HEK293 (cell line): Measurements from ENCODE around the gene SLC39A11.
A peak's percentile ranks its signal among the peaks of the same experiment; 100 is the strongest.

Source experiments
- CTCF ChIA-PET: fragments of 350-600 bp; formaldehyde crosslinking; extraction: SDS; loops from one replicate; lab custom pipeline; 2021; ENCODE audit warnings: antibody characterized with exemption; lab: Yijun Ruan, JAX
- POLR2A ChIA-PET: fragments of 300-600 bp; formaldehyde crosslinking; extraction: SDS; loops from one replicate; lab custom pipeline; 2020; ENCODE audit warnings: antibody characterized with exemption, inconsistent platforms; lab: Yijun Ruan, JAX
- H3K27ac ChIP-seq: fragments of 200-500 bp; sonication (Bioruptor generic); 2 replicates; pipeline ENCODE4 v1.5.1; 2014; ENCODE audit warnings: low read depth, low read length, control low read depth, inconsistent platforms; ENCODE audit errors: extremely low read depth
- H3K36me3 ChIP-seq, 2 experiments: fragments of 200-500 bp in 1 of 2; sonication (Bioruptor generic) in 1 of 2; 1 replicate in 1 of 2; 2 replicates in 1 of 2; pipeline ENCODE4 v1.5.1; 2014 to 2017; ENCODE audit warnings: inconsistent platforms in 2 of 2, low read length in 2 of 2; ENCODE audit not compliant: control insufficient read depth in 2 of 2, insufficient read depth in 1 of 2
- H3K4me1 ChIP-seq: fragments of 200-500 bp; sonication (Bioruptor generic); 2 replicates; pipeline ENCODE4 v1.5.1; 2014; ENCODE audit warnings: mild to moderate bottlenecking, low read length, inconsistent platforms; ENCODE audit not compliant: control insufficient read depth, insufficient read depth
- H3K4me3 ChIP-seq: 2 replicates; pipeline ENCODE4 v1.5.1; 2011; ENCODE audit warnings: low read depth, mild to moderate bottlenecking, control low read depth, low read length, moderate library complexity
- H3K9me3 ChIP-seq: fragments of 200-500 bp; sonication (Bioruptor generic); 2 replicates; pipeline ENCODE4 v1.5.1; 2014; ENCODE audit warnings: low read depth, low read length, inconsistent platforms; ENCODE audit not compliant: control insufficient read depth, insufficient read depth
- EGR2 ChIP-seq: fragments of 450-650 bp; formaldehyde crosslinking; IDR thresholded peaks from 2 replicates; pipeline ENCODE4 v1.5.1; 2016; ENCODE audit warnings: low read depth, missing biosample characterization, missing genetic modification characterization
- FEZF1 ChIP-seq: fragments of 450-650 bp; formaldehyde crosslinking; IDR thresholded peaks from 2 replicates; pipeline ENCODE4 v1.5.1; 2016; ENCODE audit warnings: missing biosample characterization, missing genetic modification characterization
- GLIS1 ChIP-seq: fragments of 450-650 bp; formaldehyde crosslinking; IDR thresholded peaks from 2 replicates; pipeline ENCODE4 v1.5.1; 2016; ENCODE audit warnings: missing biosample characterization, missing genetic modification characterization
- IKZF3 ChIP-seq: fragments of 450-650 bp; IDR thresholded peaks from 2 replicates; pipeline ENCODE4 v1.5.0; 2018; ENCODE audit warnings: missing biosample characterization, mild to moderate bottlenecking, missing genetic modification characterization, moderate library complexity
- KLF16 ChIP-seq: fragments of 450-650 bp; formaldehyde crosslinking; IDR thresholded peaks from 2 replicates; pipeline ENCODE4 v1.5.1; 2017; ENCODE audit warnings: missing biosample characterization, missing genetic modification characterization
- KLF8 ChIP-seq: fragments of 450-650 bp; formaldehyde crosslinking; IDR thresholded peaks from 2 replicates; pipeline ENCODE4 v1.5.1; 2016; ENCODE audit warnings: missing biosample characterization, missing genetic modification characterization
- SP2 ChIP-seq: fragments of 450-650 bp; formaldehyde crosslinking; IDR thresholded peaks from 2 replicates; pipeline ENCODE4 v1.5.1; 2016; ENCODE audit warnings: missing biosample characterization, missing genetic modification characterization
- ZEB2 ChIP-seq: fragments of 450-650 bp; formaldehyde crosslinking; IDR thresholded peaks from 2 replicates; pipeline ENCODE4 v1.5.1; 2016; ENCODE audit warnings: missing biosample characterization, missing genetic modification characterization
- ZFHX2 ChIP-seq: fragments of 450-650 bp; formaldehyde crosslinking; conservative IDR thresholded peaks from 2 replicates; pipeline ENCODE4 v1.5.1; 2016; ENCODE audit warnings: missing biosample characterization, missing genetic modification characterization
- ZNF132 ChIP-seq: fragments of 450-650 bp; formaldehyde crosslinking; IDR thresholded peaks from 2 replicates; pipeline ENCODE4 v1.5.1; 2017; ENCODE audit warnings: missing biosample characterization, missing genetic modification characterization, borderline replicate concordance
- ZNF24 ChIP-seq: fragments of 450-650 bp; formaldehyde crosslinking; IDR thresholded peaks from 2 replicates; pipeline ENCODE4 v1.5.1; 2016; ENCODE audit warnings: missing biosample characterization, missing genetic modification characterization
- ZNF350 ChIP-seq: fragments of 450-650 bp; formaldehyde crosslinking; IDR thresholded peaks from 2 replicates; pipeline ENCODE4 v1.5.0; 2017; ENCODE audit warnings: missing biosample characterization, mild to moderate bottlenecking, missing genetic modification characterization
- ZNF423 ChIP-seq: fragments of 450-650 bp; formaldehyde crosslinking; IDR thresholded peaks from 2 replicates; pipeline ENCODE4 v1.5.1; 2016; ENCODE audit warnings: missing biosample characterization, missing genetic modification characterization
- ZNF555 ChIP-seq: fragments of 450-650 bp; formaldehyde crosslinking; conservative IDR thresholded peaks from 2 replicates; pipeline ENCODE4 v1.5.1; 2017; ENCODE audit warnings: missing biosample characterization, mild to moderate bottlenecking, missing genetic modification characterization, inconsistent platforms
- ZNF560 ChIP-seq: fragments of 450-650 bp; formaldehyde crosslinking; IDR thresholded peaks from 2 replicates; pipeline ENCODE4 v1.5.1; 2017; ENCODE audit warnings: missing biosample characterization, missing genetic modification characterization, borderline replicate concordance
- ZNF791 ChIP-seq: fragments of 450-650 bp; formaldehyde crosslinking; IDR thresholded peaks from 2 replicates; pipeline ENCODE4 v1.5.1; 2016; ENCODE audit warnings: missing biosample characterization, missing genetic modification characterization
- ZSCAN30 ChIP-seq: fragments of 450-650 bp; IDR thresholded peaks from 2 replicates; pipeline ENCODE4 v1.5.1; 2018; ENCODE audit warnings: missing biosample characterization, mild to moderate bottlenecking, missing genetic modification characterization, moderate library complexity
- TF ChIP-seq, protein P1 (sequence below): fragments of 450-650 bp; formaldehyde crosslinking; IDR thresholded peaks from 2 replicates; pipeline ENCODE4 v1.5.1; 2016; ENCODE audit warnings: missing biosample characterization, missing genetic modification characterization, low read depth
- TF ChIP-seq, protein P2 (sequence below): fragments of 450-650 bp; formaldehyde crosslinking; IDR thresholded peaks from 2 replicates; pipeline ENCODE4 v1.5.1; 2016; ENCODE audit warnings: missing biosample characterization, missing genetic modification characterization
- TF ChIP-seq, protein P3 (sequence below): fragments of 450-650 bp; formaldehyde crosslinking; IDR thresholded peaks from 2 replicates; pipeline ENCODE4 v1.5.1; 2016; ENCODE audit warnings: missing biosample characterization, missing genetic modification characterization
- TF ChIP-seq, protein P4 (sequence below): fragments of 450-650 bp; formaldehyde crosslinking; IDR thresholded peaks from 2 replicates; pipeline ENCODE4 v1.5.1; 2017; ENCODE audit warnings: missing biosample characterization, missing genetic modification characterization
- TF ChIP-seq, protein P5 (sequence below): fragments of 450-650 bp; formaldehyde crosslinking; IDR thresholded peaks from 2 replicates; pipeline ENCODE4 v1.5.1; 2016; ENCODE audit warnings: missing biosample characterization, missing genetic modification characterization

The SLC39A11 gene

DNA sequence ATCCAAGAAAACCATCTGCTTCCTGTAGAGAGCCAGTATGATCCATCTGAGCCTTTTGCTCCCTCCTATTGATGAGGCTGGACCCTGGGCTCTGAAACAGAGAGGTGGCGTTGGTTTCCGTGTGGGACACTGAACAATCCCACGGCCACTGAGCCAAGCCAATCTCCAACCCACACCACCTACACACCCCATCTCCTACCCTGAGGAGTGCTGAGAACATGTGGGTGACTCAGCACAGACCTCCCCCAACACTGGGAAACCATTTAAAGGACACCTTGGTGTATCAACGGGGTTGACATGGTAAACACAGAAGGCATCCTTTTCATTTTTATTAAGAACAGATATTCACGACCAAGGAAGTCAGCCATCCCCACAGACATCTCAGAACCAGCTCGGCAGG, 332.1 kb downstream of the SLC39A11 start:
- ChIA-PET CTCF (interaction anchor here (0.6 kb wide), 1 partner anchor 610 kb away, joined by 3 read pairs; no protein-coding TSS in a partner anchor), POLR2A (no interaction called here)
- Histone ChIP-seq H3K4me3 (no peak overlapping the region), H3K27ac (no peak overlapping the region), H3K36me3 (no peaks in the 10 kb centered on the region; a peak in 1 of 3 replicates), H3K4me1 (0 out of 2 replicates have a peak, but pooled peaks cover 2% of the 10 kb centered on the region), H3K9me3 (no peaks in the 10 kb centered on the region)
- TF ChIP-seq EGR2 (peak; percentile 93), ZFHX2 (tag by site-specific recombination) (peak; percentile 88)
- TF ChIP-seq, protein P1, sequence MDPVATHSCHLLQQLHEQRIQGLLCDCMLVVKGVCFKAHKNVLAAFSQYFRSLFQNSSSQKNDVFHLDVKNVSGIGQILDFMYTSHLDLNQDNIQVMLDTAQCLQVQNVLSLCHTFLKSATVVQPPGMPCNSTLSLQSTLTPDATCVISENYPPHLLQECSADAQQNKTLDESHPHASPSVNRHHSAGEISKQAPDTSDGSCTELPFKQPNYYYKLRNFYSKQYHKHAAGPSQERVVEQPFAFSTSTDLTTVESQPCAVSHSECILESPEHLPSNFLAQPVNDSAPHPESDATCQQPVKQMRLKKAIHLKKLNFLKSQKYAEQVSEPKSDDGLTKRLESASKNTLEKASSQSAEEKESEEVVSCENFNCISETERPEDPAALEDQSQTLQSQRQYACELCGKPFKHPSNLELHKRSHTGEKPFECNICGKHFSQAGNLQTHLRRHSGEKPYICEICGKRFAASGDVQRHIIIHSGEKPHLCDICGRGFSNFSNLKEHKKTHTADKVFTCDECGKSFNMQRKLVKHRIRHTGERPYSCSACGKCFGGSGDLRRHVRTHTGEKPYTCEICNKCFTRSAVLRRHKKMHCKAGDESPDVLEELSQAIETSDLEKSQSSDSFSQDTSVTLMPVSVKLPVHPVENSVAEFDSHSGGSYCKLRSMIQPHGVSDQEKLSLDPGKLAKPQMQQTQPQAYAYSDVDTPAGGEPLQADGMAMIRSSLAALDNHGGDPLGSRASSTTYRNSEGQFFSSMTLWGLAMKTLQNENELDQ (tag by site-specific recombination): no peak

DNA sequence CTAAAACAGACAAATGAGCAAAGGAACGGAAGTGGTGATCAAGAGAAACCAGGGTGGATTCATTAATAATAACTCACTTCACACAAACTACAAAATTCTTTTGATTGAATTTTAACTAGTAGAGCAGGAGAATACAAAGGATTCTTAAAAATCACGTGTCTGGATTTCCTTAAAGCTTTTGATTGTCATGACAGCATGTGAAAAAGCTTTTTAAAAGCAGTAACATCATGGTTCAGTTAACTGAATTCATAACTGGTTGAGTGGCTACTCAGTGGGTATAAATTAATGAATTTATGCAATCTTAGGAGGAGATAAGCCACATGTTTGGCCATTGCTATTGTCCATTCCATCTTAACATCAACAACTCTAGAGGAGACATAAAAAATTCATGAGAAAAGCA, 333.2 kb downstream of the SLC39A11 start:
- H3K9me3 ChIP-seq: no peaks in the 10 kb centered on the region
- H3K36me3 ChIP-seq: no peaks in the 10 kb centered on the region; a peak in 1 of 3 replicates
- H3K4me3 ChIP-seq: no peak overlapping the region
- POLR2A ChIA-PET: no interaction called here
- TF ChIP-seq ZNF350 (tag by site-specific recombination) (no peak), ZNF24 (tag by site-specific recombination) (no peak), KLF8 (tag by site-specific recombination) (no peak), ZSCAN30 (no peak), KLF16 (tag by site-specific recombination) (no peak), IKZF3 (tag by site-specific recombination) (no peak), FEZF1 (no peak), ZNF560 (tag by site-specific recombination) (no peak), ZNF791 (tag by site-specific recombination) (no peak), ZNF423 (tag by site-specific recombination) (no peak), ZNF132 (no peak), SP2 (tag by site-specific recombination) (no peak), ZNF555 (no peak), GLIS1 (tag by site-specific recombination) (no peak), ZEB2 (tag by site-specific recombination) (no peak)
- TF ChIP-seq, protein P2, sequence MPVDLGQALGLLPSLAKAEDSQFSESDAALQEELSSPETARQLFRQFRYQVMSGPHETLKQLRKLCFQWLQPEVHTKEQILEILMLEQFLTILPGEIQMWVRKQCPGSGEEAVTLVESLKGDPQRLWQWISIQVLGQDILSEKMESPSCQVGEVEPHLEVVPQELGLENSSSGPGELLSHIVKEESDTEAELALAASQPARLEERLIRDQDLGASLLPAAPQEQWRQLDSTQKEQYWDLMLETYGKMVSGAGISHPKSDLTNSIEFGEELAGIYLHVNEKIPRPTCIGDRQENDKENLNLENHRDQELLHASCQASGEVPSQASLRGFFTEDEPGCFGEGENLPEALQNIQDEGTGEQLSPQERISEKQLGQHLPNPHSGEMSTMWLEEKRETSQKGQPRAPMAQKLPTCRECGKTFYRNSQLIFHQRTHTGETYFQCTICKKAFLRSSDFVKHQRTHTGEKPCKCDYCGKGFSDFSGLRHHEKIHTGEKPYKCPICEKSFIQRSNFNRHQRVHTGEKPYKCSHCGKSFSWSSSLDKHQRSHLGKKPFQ: no peak
- TF ChIP-seq, protein P3, sequence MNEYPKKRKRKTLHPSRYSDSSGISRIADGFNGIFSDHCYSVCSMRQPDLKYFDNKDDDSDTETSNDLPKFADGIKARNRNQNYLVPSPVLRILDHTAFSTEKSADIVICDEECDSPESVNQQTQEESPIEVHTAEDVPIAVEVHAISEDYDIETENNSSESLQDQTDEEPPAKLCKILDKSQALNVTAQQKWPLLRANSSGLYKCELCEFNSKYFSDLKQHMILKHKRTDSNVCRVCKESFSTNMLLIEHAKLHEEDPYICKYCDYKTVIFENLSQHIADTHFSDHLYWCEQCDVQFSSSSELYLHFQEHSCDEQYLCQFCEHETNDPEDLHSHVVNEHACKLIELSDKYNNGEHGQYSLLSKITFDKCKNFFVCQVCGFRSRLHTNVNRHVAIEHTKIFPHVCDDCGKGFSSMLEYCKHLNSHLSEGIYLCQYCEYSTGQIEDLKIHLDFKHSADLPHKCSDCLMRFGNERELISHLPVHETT (tag by site-specific recombination): no peak
- TF ChIP-seq, protein P4, sequence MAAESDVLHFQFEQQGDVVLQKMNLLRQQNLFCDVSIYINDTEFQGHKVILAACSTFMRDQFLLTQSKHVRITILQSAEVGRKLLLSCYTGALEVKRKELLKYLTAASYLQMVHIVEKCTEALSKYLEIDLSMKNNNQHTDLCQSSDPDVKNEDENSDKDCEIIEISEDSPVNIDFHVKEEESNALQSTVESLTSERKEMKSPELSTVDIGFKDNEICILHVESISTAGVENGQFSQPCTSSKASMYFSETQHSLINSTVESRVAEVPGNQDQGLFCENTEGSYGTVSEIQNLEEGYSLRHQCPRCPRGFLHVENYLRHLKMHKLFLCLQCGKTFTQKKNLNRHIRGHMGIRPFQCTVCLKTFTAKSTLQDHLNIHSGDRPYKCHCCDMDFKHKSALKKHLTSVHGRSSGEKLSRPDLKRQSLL (tag by site-specific recombination): no peak
- TF ChIP-seq, protein P5, sequence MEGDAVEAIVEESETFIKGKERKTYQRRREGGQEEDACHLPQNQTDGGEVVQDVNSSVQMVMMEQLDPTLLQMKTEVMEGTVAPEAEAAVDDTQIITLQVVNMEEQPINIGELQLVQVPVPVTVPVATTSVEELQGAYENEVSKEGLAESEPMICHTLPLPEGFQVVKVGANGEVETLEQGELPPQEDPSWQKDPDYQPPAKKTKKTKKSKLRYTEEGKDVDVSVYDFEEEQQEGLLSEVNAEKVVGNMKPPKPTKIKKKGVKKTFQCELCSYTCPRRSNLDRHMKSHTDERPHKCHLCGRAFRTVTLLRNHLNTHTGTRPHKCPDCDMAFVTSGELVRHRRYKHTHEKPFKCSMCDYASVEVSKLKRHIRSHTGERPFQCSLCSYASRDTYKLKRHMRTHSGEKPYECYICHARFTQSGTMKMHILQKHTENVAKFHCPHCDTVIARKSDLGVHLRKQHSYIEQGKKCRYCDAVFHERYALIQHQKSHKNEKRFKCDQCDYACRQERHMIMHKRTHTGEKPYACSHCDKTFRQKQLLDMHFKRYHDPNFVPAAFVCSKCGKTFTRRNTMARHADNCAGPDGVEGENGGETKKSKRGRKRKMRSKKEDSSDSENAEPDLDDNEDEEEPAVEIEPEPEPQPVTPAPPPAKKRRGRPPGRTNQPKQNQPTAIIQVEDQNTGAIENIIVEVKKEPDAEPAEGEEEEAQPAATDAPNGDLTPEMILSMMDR: no peak
- TF ChIP-seq, all 188 proteins: peak for 0
- CTCF ChIA-PET: interaction anchor here (1.0 to 1.8 kb wide), 2 partner anchors 34 to 200 kb away, joined by 3 to 5 read pairs; no protein-coding TSS in a partner anchor
- Histone ChIP-seq H3K27ac (no peak overlapping the region), H3K4me1 (no peaks in the 10 kb centered on the region)
